ENCODE data around the gene XRN2. TPM values are rescaled to one million over a fixed set of nuclear protein-coding genes. Genes with fewer than 3 reads are reported as not detected.
A peak's percentile ranks its signal among the peaks of the same experiment; 100 is the strongest.

The XRN2 gene
- total RNA-seq, 1 donor from 2014 or later: 239 TPM

GRCh38 chr20:21397341-21398108, 94.4 kb downstream of the XRN2 start, which contains the start of gene NKX2-4:
Gene NKX2-4, minus strand, starts transcription at chr20:21397526. Its CDS starts 127 bp downstream, at chr20:21397399.
- no peaks in the 10 kb centered on the region for H3K79me2 ChIP-seq (ENCODE audit: low read depth)
- H3K4me3 ChIP-seq: peak within 1 kb of the TSS; percentile 29
- peaks cover 65% of the 10 kb centered on the region for H4K20me1 ChIP-seq (ENCODE audit: low read depth)
- Mint-ChIP-seq H3K36me3 (no peaks in the 10 kb centered on the region), H3K9me3 (no peaks in the 10 kb centered on the region), H3K4me3 (peak within 1 kb of the TSS; percentile 62), H3K27ac (no peak within 1 kb of the TSS), H3K4me1 (peaks cover 2% of the 10 kb centered on the region), H3K27me3 (ENCODE audit: insufficient read depth, low read depth) (peaks cover 72% of the 10 kb centered on the region)
- no peaks in the 10 kb centered on the region for H3K9me3 ChIP-seq (ENCODE audit: low read depth)
- no peak within 1 kb of the TSS for H3K9ac ChIP-seq
- peak within 1 kb of the TSS; percentile 56 for H3K4me2 ChIP-seq
- peak; percentile 64 for DNase-seq (ENCODE audit: low spot score)
- no peaks in the 10 kb centered on the region for H3K4me1 ChIP-seq
- peaks cover 100% of the 10 kb centered on the region for H3K27me3 ChIP-seq
- peaks cover 16% of the 10 kb centered on the region for H3F3A ChIP-seq (ENCODE audit: low read depth)
- peak; percentile 94 for TF ChIP-seq EZH2phosphoT487 (IDR thresholded peaks at IDR 0.05)
- no peak for TF ChIP-seq CTCF (IDR thresholded peaks at IDR 0.05)
- peak; percentile 91 for TF ChIP-seq EZH2 (IDR thresholded peaks at IDR 0.05)
- H2AFZ ChIP-seq (replicated peaks): peak within 1 kb of the TSS; percentile 89
- H3K27ac ChIP-seq: no peak within 1 kb of the TSS
- no peaks in the 10 kb centered on the region for H3K36me3 ChIP-seq

GRCh38 chr20:21398109-21399004, 95.2 kb downstream of the XRN2 start:
- H3K36me3 Mint-ChIP-seq: no peaks in the 10 kb centered on the region
- Histone ChIP-seq H3K9me3 (ENCODE audit: low read depth) (no peaks in the 10 kb centered on the region), H4K20me1 (ENCODE audit: low read depth) (peaks cover 57% of the 10 kb centered on the region), H3K27ac (no peak overlapping the region), H3K27me3 (peaks cover 100% of the 10 kb centered on the region), H2AFZ (replicated peaks) (no peak overlapping the region), H3F3A (ENCODE audit: low read depth) (peaks cover 13% of the 10 kb centered on the region), H3K79me2 (ENCODE audit: low read depth) (no peaks in the 10 kb centered on the region), H3K9ac (no peak overlapping the region), H3K36me3 (no peaks in the 10 kb centered on the region), H3K4me2 (no peak overlapping the region), H3K4me1 (no peaks in the 10 kb centered on the region), H3K4me3 (no peak overlapping the region)
- no peaks in the 10 kb centered on the region for H3K9me3 Mint-ChIP-seq
- H3K27ac Mint-ChIP-seq: no peak overlapping the region
- TF ChIP-seq EZH2 (IDR thresholded peaks at IDR 0.05): peak; percentile 82
- no peak for TF ChIP-seq CTCF (IDR thresholded peaks at IDR 0.05)
- no peak for DNase-seq (ENCODE audit: low spot score)
- peaks cover 64% of the 10 kb centered on the region for H3K27me3 Mint-ChIP-seq (ENCODE audit: insufficient read depth, low read depth)
- peak overlapping the region; percentile 62 for H3K4me3 Mint-ChIP-seq
- H3K4me1 Mint-ChIP-seq: peaks cover 2% of the 10 kb centered on the region

- DNase-seq (ENCODE audit: low spot score): no peak
- Histone ChIP-seq H3K9me3 (ENCODE audit: low read depth) (no peaks in the 10 kb centered on the region), H3K36me3 (no peaks in the 10 kb centered on the region), H3K79me2 (ENCODE audit: low read depth) (no peaks in the 10 kb centered on the region), H3K9ac (no peak overlapping the region), H3K4me2 (no peak overlapping the region), H3K27me3 (peaks cover 100% of the 10 kb centered on the region), H3F3A (ENCODE audit: low read depth) (peaks cover 8% of the 10 kb centered on the region), H2AFZ (replicated peaks) (no peak overlapping the region), H3K4me1 (no peaks in the 10 kb centered on the region), H3K4me3 (no peak overlapping the region), H4K20me1 (ENCODE audit: low read depth) (peaks cover 50% of the 10 kb centered on the region), H3K27ac (no peak overlapping the region)
- no peak overlapping the region for H3K4me3 Mint-ChIP-seq
- peaks cover 57% of the 10 kb centered on the region for H3K27me3 Mint-ChIP-seq (ENCODE audit: insufficient read depth, low read depth)
- TF ChIP-seq CTCF (IDR thresholded peaks at IDR 0.05) (no peak), EZH2 (IDR thresholded peaks at IDR 0.05) (no peak), EZH2phosphoT487 (IDR thresholded peaks at IDR 0.05) (no peak)
- H3K36me3 Mint-ChIP-seq: no peaks in the 10 kb centered on the region
- H3K4me1 Mint-ChIP-seq: peaks cover 2% of the 10 kb centered on the region
- H3K9me3 Mint-ChIP-seq: no peaks in the 10 kb centered on the region
- no peak overlapping the region for H3K27ac Mint-ChIP-seq
Observed at GRCh38 chr20:21399005-21399475, 95.9 kb downstream of the XRN2 start.
